Left lung (tissue), 10 donors: Measurements from ENCODE around the gene MYH14. TPM values are rescaled to one million over a fixed set of nuclear protein-coding genes. Genes with fewer than 3 reads are reported as not detected.
A peak's percentile ranks its signal among the peaks of the same experiment; 100 is the strongest.

Experiments used
- ATAC-seq: fragments of 200-7000 bp; cut with Tn5 transposase; one replicate; pipeline ENCODE4 v1.9.1; 2020; ENCODE audit warnings: moderate library complexity
- DNase-seq, 4 donors: peaks; one replicate each; pipeline ENCODE4 v3.0.0-alpha.2; 2013 to 2020
- H3K27ac ChIP-seq, 2 donors: fragments of 200-600 bp; sonication (generic) in 1 of 2; one replicate each; pipeline versions ENCODE4 v1.5.0 to v1.8.0; 2020 to 2021
- H3K27me3 ChIP-seq, 2 donors: fragments of 200-600 bp; sonication (generic) in 1 of 2; one replicate each; pipeline versions ENCODE4 v1.5.0 to v1.8.0; 2020 to 2021
- H3K36me3 ChIP-seq, 2 donors: fragments of 200-600 bp; sonication (generic) in 1 of 2; one replicate each; pipeline versions ENCODE4 v1.5.0 to v1.8.0; 2020 to 2021
- H3K4me1 ChIP-seq, 2 donors: fragments of 200-600 bp; one replicate each; pipeline ENCODE4 v1.8.0; 2021
- H3K4me3 ChIP-seq, 2 donors: fragments of 200-600 bp; sonication (generic) in 1 of 2; one replicate each; pipeline versions ENCODE4 v1.5.0 to v1.8.0; 2020 to 2021; ENCODE audit warnings: mild to moderate bottlenecking in 1 of 2
- H3K9me3 ChIP-seq, 2 donors: fragments of 200-600 bp; sonication (generic) in 1 of 2; one replicate each; pipeline versions ENCODE4 v1.5.0 to v1.8.0; 2020 to 2021
- CTCF ChIP-seq, 2 donors: fragments of 200-600 bp; sonication (generic) in 1 of 2; IDR thresholded peaks; one replicate each; pipeline versions ENCODE4 v1.5.0 to v1.8.0; 2021; ENCODE audit warnings: antibody characterized with exemption in 2 of 2
- intact Hi-C, 2 donors: fragments of 100-400 bp; cut with DNase I; formaldehyde crosslinking; loops; one replicate each; pipeline versions ENCODE4 v1.11.2 to v1.14.2; 2022
- polyA plus RNA-seq, 6 donors: library from polyadenylated mRNA; unstranded; fragments of 120-200 nt; gene quantifications; one replicate each; pipeline ENCODE4 v1.2.1, GENCODE V29; 2013; ENCODE audit not compliant: insufficient read length in 6 of 6
- total RNA-seq, 2 donors: library from RNA; stranded (reverse); fragmentation: NEBNext Ultra II Directional; extraction: Animal tissue kit (Norgen Biotek cat#: 25700); gene quantifications; one replicate each; pipeline ENCODE4 v1.2.1, GENCODE V29; 2021
- donor health status: DM: no; HTN: yes; CAD: no.
- donor health status: DM: no; HTN: no; CAD: no.

The MYH14 gene
- total and polyA plus RNA-seq, 8 donors, result 46.0 to 195 (median 55.6) TPM

GRCh38 chr19:50303558-50303957 lies 100.1 kb downstream of the MYH14 start:
- Histone ChIP-seq H3K27me3 (no peaks in the 10 kb centered on the region), H3K4me1 (no peaks in the 10 kb centered on the region), H3K36me3 (peaks cover 0 to 19% of the 10 kb centered on the region in 2 donors), H3K9me3 (no peaks in the 10 kb centered on the region), H3K4me3 (no peak overlapping the region), H3K27ac (no peak overlapping the region)
- intact Hi-C loops, result no loop called here
- no peak for TF ChIP-seq CTCF (IDR thresholded peaks at IDR 0.05)
- ATAC-seq, result no peak
- DNase-seq, result no peak

GRCh38 chr19:50308991-50309390 lies 105.6 kb downstream of the MYH14 start:
- DNase-seq (peak in 1 of 4 donors; percentile 50), ATAC-seq (no peak)
- Histone ChIP-seq H3K4me3 (no peak overlapping the region), H3K9me3 (no peaks in the 10 kb centered on the region), H3K36me3 (peaks cover 0 to 20% of the 10 kb centered on the region in 2 donors), H3K4me1 (no peaks in the 10 kb centered on the region), H3K27me3 (peaks cover 21 to 45% of the 10 kb centered on the region in 2 donors), H3K27ac (no peak overlapping the region)
- intact Hi-C loops, result no loop called here
- no peak for TF ChIP-seq CTCF (IDR thresholded peaks at IDR 0.05)

- Histone ChIP-seq H3K4me3 (no peak overlapping the region), H3K9me3 (no peaks in the 10 kb centered on the region), H3K27ac (no peak overlapping the region), H3K27me3 (peaks cover 25 to 51% of the 10 kb centered on the region in 2 donors), H3K4me1 (no peaks in the 10 kb centered on the region), H3K36me3 (peaks cover 0 to 20% of the 10 kb centered on the region in 2 donors)
- peak in 1 of 4 donors; percentile 52 for DNase-seq
- ATAC-seq, result no peak
- no peak for TF ChIP-seq CTCF (IDR thresholded peaks at IDR 0.05)
- intact Hi-C loops, result no loop called here
These were observed 106.1 kb downstream of the MYH14 start for GRCh38 chr19:50309396-50310125.

DNA sequence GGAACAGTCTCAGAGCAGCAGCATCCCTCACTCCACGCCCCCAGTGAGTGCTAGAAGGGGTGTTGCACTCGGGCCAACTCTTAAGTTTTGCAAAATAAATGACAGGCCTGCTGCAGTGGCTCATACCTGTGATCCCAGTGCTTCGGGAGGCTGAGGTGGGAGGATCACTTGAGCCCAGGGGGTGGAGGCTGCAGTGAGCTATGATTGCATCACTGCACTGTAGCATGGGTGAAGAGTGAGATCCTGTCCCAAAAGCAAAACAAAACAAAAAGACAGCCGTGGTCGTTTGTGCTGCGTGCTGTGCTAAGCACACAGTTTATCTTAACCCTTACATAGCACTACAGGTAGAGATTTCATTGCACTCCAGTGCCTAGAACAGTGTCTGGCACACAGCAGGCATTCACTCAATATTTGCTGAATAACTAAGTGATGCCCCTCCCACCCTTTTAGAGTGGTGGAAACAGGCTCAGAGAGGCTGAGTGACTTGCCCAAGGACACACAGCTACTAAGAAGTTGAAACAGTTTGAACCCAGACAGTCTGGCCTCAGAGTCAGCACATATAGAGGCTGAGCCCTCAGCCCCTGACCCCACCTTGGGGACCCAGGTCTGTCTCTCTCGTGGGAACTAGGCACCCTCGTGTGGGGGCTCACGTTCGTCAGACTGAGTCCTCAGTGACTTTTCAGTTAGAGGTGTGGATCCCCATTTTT lies 107.5 kb downstream of the MYH14 start:
- H3K4me1 ChIP-seq, result no peaks in the 10 kb centered on the region
- no peak for TF ChIP-seq CTCF (IDR thresholded peaks at IDR 0.05)
- no peak overlapping the region for H3K4me3 ChIP-seq
- H3K9me3 ChIP-seq, result no peaks in the 10 kb centered on the region
- DNase-seq (no peak), ATAC-seq (no peak)
- H3K27me3 ChIP-seq, result peaks cover 32 to 65% of the 10 kb centered on the region in 2 donors
- H3K36me3 ChIP-seq, result peaks cover 0 to 20% of the 10 kb centered on the region in 2 donors
- no peak overlapping the region for H3K27ac ChIP-seq
- intact Hi-C loops, result no loop called here
